GM19397 (cell line): Measurements from ENCODE around the gene RNF125.
"Not testable (repeated sequence)": the region's sequence is repeated elsewhere in the genome, so short reads cannot be mapped to it uniquely, and the experiment has no call there.

Experiments
- ATAC-seq: cut with Tn5 transposase; IDR thresholded peaks from one replicate; pipeline ENCODE4 v1.9.1; 2021; ENCODE audit warnings: mild to moderate bottlenecking, moderate library complexity; ENCODE audit not compliant: unreplicated experiment

RNF125 gene

GRCh38 chr18:32018331-32019250 lies at the start of gene RNF125:
TSS of gene RNF125 (plus strand) at chr18:32018825. CDS start at chr18:32018864, 39 bp downstream.
- peak; percentile 87 for ATAC-seq

DNA sequence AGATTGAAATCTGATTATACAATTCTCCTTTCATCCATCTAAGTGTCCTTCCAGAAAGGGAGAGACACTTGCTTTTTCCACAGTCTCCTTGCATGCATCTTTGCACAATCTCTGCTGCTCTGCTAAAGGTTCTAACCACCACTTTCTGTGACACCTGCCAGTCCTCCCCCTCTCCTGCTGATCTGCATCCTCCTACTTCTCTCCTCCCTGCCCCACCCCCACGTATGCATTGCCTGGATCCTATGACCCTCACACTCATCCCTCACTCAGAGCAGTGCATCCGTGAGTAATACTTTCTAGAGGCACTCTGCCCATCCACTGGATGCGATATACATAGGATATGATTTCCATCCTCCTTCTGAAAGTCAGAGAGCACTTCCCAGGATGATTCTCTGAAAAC lies 48.0 kb upstream of the RNF125 start:
- no peak for ATAC-seq

- no peak for ATAC-seq
These were observed 44.6 kb upstream of the RNF125 start for GRCh38 chr18:31973929-31974546.

- ATAC-seq: no peak
These were observed 42.4 kb upstream of the RNF125 start for GRCh38 chr18:31976242-31976641.

DNA sequence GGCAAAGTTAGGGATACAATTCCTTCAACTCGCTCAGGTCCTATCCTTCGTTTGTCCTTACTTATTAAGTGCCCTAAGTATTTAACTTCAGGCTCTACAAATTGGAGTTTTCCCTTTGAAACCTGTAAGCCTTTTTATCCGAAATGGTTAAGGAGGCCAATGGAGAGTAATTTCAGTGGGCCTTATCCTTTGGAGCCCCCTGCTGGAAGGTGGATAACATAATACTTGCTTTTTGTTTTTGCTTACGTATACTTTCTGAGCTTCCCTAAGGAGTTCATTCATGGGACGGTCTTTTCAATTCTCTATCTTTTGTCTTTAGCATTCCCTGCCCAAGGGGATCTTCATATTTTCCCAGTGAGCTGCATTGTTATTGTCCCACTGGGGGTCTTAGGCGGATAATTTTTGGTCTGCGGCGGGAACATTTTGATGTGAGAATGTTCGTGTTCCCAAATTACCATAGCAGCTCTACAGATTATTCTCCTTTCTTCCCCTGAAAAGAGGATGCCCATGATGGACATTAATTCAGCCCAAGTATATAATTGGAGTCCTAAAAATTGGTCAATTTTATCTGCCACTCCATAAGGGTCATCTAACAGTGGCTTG lies 41.3 kb upstream of the RNF125 start:
- no peak for ATAC-seq

DNA sequence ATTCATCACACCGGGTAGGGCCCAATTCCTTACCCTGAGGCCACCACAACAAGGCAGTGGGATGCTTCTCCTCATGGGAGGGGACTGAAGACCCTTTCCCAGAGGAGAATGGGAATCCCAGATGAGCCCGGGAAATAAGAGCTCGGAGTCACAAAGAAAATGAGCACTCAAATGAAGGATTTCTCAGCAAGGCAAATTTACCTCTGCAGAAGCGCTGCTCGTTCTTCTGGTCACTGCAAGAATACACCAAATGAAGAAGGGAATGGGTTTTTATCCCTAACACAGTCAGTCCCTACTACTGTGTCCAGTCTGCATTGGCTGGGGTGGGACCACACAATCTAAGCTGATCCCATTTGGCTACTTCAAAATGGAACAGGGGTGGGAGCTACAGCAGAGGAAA lies 40.0 kb upstream of the RNF125 start:
- ATAC-seq: no peak

DNA sequence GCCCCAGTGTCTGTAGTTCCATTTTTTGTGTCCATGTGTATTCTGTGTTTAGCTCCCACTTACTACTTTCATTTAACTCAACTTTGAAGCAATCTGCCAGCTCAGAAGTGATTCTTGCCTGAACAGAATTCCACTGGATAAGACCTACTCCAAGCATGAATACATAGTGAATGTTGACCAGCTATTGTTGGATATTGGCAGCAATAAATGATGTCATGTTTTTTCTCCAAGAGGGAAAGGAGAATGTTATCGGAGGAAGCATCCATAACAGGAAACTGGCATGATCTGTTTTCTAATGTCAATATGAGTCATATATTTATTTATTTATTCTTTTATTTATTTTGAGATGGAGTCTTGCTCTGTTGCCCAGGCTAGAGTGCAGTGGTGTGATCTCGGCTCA lies 38.9 kb upstream of the RNF125 start:
- no peak for ATAC-seq

DNA sequence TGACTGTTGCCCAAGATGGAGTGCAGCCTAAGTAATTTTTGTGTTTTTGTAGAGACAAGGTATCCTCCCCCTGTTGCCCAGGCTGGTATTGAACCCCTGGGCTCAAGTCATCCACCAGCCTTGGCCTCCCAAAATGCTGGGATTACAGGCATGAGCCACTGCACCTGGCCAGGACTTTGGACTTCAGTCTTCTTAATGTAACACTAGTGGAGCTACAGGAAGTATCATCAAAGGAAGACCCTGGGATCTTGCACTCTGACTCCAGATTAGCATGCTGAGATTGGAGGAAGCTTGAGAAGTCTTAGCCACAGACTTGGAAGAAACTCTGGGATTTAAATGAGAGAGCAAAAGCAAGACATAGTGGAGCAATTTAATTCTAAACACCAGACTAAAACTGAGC lies 37.8 kb upstream of the RNF125 start:
- no peak for ATAC-seq

DNA sequence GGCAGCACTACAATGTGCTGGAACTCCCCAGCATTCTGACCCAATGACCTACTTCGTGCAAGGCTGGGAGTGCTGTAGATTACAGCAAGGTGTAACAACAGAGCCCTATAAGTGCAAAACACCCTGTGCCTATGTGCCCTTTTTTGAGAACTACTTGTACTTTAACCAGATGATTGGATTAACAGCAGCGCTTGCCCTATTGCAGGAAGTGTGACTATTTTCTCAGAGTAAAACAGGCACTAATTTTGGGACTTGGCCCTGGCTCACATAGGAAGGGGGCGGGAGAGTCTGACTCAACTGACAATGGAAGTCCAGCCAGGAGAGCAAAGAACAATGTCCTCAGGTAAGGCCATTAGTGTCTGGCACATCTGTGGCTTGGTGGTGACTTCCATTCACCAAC lies 35.6 kb upstream of the RNF125 start:
- ATAC-seq: no peak

- ATAC-seq: no peak
These were observed 34.6 kb upstream of the RNF125 start for GRCh38 chr18:31983976-31984375.

- peak; percentile 99 for ATAC-seq
These were observed 27.8 kb upstream of the RNF125 start for GRCh38 chr18:31990823-31991222.

DNA sequence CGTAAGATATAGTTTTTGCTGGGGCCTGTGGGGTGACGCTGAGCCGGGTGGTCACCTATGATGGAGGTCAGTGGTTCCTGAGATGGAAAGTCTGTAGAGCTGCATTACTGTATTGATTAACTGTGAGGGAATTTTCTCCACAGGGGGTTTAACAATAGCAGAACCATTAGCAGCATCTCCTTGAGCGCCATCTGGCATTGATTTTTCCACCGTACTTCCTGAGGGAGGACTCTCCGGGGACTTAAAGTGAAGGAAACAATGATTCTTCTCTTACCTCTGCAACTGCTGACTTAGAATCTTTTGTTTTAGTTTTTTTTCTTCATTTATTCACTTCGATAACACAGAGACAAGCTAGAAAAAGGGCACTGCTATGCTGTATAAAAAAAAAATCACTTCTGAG lies 22.6 kb upstream of the RNF125 start:
- ATAC-seq: no peak

- ATAC-seq: no peak
These were observed 19.7 kb upstream of the RNF125 start for GRCh38 chr18:31998880-31999412.

DNA sequence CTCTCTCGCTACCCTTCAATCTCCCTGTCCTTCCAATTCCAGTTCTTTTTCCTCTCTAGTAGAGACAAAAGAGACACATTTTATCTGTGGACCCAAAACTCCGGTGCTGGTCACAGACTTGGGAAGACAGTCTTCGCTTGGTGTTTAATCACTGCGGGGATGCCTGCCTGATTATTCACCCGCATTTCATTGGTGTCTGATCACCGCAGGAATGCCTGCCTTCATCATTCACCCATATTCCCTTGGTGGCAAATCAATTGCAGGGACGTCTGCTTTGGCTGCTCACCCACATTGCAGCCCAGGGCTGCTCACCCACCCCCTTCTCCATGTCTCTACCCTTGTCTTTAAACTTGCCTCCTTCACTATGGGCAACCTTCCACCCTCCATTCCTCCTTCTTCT lies 17.5 kb upstream of the RNF125 start:
- ATAC-seq: not testable (repeated sequence)

GRCh38 chr18:32003822-32004221 lies 14.8 kb upstream of the RNF125 start:
- ATAC-seq: not testable (repeated sequence)

GRCh38 chr18:32010124-32010721 lies 8.4 kb upstream of the RNF125 start:
- ATAC-seq: no peak

- no peak for ATAC-seq
These were observed 7.4 kb upstream of the RNF125 start for GRCh38 chr18:32011193-32011592.

DNA sequence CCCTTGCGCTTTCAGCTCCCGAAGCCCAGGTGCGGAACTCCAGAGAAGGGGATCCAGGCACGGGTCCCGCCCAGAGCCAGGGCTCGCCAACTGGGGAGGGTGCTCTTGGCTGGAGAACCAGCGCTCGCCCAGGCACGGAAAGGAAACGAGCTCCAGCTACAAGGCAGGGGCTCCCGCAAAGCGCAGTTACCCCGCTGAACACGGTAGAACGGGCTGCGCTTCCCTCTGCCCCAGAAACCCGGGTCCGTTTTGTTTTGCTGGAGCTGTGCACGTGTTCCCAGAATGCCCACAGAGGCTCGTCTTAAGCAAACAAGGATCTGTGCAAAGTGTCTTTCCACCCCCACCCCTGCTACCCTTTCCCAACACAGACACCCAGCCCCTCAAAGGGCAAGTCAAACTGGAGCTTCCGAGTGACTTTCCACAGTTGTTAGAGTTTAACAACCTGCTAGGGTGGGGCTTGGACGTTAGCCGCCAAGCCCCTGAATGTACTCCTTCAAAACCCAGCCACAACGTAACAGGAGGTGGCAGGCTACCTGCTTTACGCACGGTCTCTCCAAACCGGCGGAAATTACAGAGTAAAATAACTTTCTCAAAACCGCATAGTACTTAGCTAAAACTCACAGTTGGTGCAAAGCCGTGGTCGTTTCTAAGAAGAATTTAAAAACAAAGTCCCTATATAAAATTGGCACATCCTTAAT lies 775 bp downstream of the RNF125 start:
- ATAC-seq: peak; percentile 16

DNA sequence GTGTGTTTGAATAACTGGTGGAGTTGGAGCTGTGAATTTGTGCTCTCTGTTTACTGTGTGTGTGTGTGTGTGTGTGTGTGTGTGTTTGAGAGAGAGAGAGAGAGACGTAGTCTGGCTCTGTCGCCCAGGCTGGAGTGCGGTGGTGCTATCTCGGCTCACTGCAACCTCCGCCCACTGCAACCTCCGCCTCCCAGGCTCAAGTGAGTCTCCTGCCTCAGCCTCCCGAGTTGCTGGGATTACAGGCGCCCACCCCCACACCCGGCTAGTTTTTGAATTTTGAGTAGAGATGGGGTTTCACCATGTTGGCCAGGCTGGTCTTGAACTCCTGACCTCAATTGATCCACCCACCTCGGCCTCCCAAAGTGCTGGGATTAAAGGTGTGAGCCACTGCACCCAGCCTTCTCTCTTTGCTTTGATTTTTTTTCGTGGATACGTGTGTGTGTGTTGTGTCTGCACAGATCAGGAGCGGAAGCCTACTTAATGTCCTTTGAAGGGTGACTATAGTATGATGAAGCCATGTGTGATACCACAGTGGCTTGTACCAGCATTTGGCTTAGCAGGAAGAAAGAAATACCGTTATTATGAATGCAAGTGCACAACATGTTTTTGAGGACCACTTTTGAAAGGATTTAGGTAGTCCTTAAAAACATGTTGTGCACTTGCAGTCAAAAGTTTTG lies 1.5 kb downstream of the RNF125 start:
- not testable (repeated sequence) for ATAC-seq
